ENCODE data around the gene STK16. TPM values are rescaled to one million over a fixed set of nuclear protein-coding genes. Genes with fewer than 3 reads are reported as not detected.

STK16 gene
- total RNA-seq, 1 experiment from 2014 or later, result 21.6 TPM

DNA sequence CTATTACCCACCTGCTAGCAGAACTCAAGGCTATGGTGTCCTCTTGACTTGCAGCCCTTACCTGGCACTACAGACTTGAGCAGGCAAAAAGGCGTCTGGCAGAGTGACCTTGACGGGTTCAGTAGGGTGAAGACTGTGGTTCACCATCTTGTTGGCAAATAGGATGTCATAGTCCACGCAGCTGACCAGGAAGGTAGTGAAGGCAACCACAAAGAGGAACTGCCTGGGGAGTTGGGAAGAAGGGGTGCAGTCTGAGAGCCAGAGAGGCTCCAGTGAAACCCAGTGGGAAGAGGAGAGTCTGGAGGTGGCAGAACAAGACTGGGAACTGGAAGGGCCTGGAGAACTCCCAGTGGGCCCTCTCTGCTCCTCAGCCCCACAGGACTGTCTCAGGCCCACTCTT lies 19.9 kb upstream of the STK16 start:
- Histone ChIP-seq H3K9ac (ENCODE audit: extremely low read depth, insufficient read length, low read length) (no peak overlapping the region), H2BK5ac (ENCODE audit: insufficient read length, low read length) (no peak overlapping the region), H2BK120ac (ENCODE audit: low read depth, low read length, poor library complexity, severe bottlenecking) (no peak overlapping the region), H3K27me3 (ENCODE audit: insufficient read depth, low read length) (no peaks in the 10 kb centered on the region), H3K4ac (ENCODE audit: low read depth, low read length) (no peak overlapping the region), H3K56ac (ENCODE audit: insufficient read length, low read depth, low read length) (no peak overlapping the region), H3K9me3 (ENCODE audit: control insufficient read depth, low read depth, low read length) (no peaks in the 10 kb centered on the region), H3K79me1 (ENCODE audit: insufficient read depth, low read depth, low read length, poor library complexity, severe bottlenecking) (no peaks in the 10 kb centered on the region), H3K23me2 (ENCODE audit: insufficient read length, low read depth, low read length, poor library complexity, severe bottlenecking) (no peaks in the 10 kb centered on the region), H4K20me1 (ENCODE audit: control insufficient read depth, insufficient read depth, insufficient read length) (no peaks in the 10 kb centered on the region), H2AK5ac (ENCODE audit: insufficient read length, low read length) (no peak overlapping the region), H2AFZ (ENCODE audit: low read length) (no peak overlapping the region), H4K91ac (ENCODE audit: insufficient read length, low read depth, low read length) (no peak overlapping the region), H3K23ac (ENCODE audit: insufficient read length, low read depth, low read length) (no peak overlapping the region), H4K5ac (ENCODE audit: insufficient read length, low read depth, low read length) (no peak overlapping the region), H3K27ac (ENCODE audit: insufficient read length, low read depth, low read length) (no peak overlapping the region), H4K8ac (replicated peaks; ENCODE audit: insufficient read length, low read depth, low read length) (no peak overlapping the region), H3K79me2 (ENCODE audit: insufficient read depth, low read length) (no peaks in the 10 kb centered on the region), H2BK20ac (ENCODE audit: low read depth, low read length, poor library complexity, severe bottlenecking) (no peak overlapping the region), H3K14ac (ENCODE audit: insufficient read depth, low read length) (no peak overlapping the region), H2BK15ac (ENCODE audit: low read depth, low read length) (no peak overlapping the region), H3K4me2 (ENCODE audit: insufficient read depth, insufficient read length, low read length) (no peak overlapping the region), H2BK12ac (ENCODE audit: insufficient read length, low read depth, low read length) (no peak overlapping the region), H3K18ac (ENCODE audit: insufficient read length, low read depth, low read length) (no peak overlapping the region), H3K4me1 (ENCODE audit: insufficient read depth, low read length) (no peaks in the 10 kb centered on the region), H3T11ph (ENCODE audit: low read length) (no peak overlapping the region)
- H3K4me1 Mint-ChIP-seq, result peaks cover 8 to 9% of the 10 kb centered on the region in 2 experiments
- no peak for TF ChIP-seq CTCF (conservative IDR thresholded peaks at IDR 0.05)
- peaks cover 26 to 60% (median 54%) of the 10 kb centered on the region in 3 experiments; a peak in 6 of 7 replicates for H3K36me3 Mint-ChIP-seq (ENCODE audit: insufficient read depth in 1 of 3, low read depth in 3 of 3)
- no peaks in the 10 kb centered on the region; a peak in 1 of 5 replicates for H3K9me3 Mint-ChIP-seq
- H3K4me3 Mint-ChIP-seq, result no peak overlapping the region
- H3K27me3 Mint-ChIP-seq (ENCODE audit: low read depth), result no peaks in the 10 kb centered on the region
- DNase-seq, result no peak
- no peak overlapping the region for H3K27ac Mint-ChIP-seq
- WGBS (ENCODE audit: extremely low coverage, insufficient read length, low lambda C conversion rate), result no CpG with 5 or more reads among the region's 3 CpGs
